Measurements from ENCODE around the gene FRMD4A. TPM values are rescaled to one million over a fixed set of nuclear protein-coding genes. Genes with fewer than 3 reads are reported as not detected.

Gene FRMD4A
- total RNA-seq, 1 experiment from 2014 or later: 7.0 TPM

- no peaks in the 10 kb centered on the region for H3K4me1 Mint-ChIP-seq (ENCODE audit: low read depth, unreplicated experiment)
- BruUV-seq (replicated peaks): no TSS peak
- H3K27me3 Mint-ChIP-seq (ENCODE audit: unreplicated experiment): peaks cover 40% of the 10 kb centered on the region
- H3K36me3 Mint-ChIP-seq (ENCODE audit: insufficient read depth, unreplicated experiment): no peaks in the 10 kb centered on the region
- no peak overlapping the region for H3K27ac Mint-ChIP-seq (ENCODE audit: unreplicated experiment)
- peaks cover 3% of the 10 kb centered on the region for H3K9me3 Mint-ChIP-seq (ENCODE audit: low read depth, unreplicated experiment)
- no peak for DNase-seq
- TF ChIP-seq CTCF (IDR thresholded peaks at IDR 0.05; ENCODE audit: unreplicated experiment): no peak
- CTCF ChIA-PET: no interaction called here
- no peak overlapping the region for H3K4me3 Mint-ChIP-seq (ENCODE audit: low read depth, unreplicated experiment)
- intact Hi-C loops (cut with micrococcal nuclease; ENCODE audit: unreplicated experiment): no loop called here
Measured at GRCh38 chr10:13842117-13842516, 488.6 kb downstream of the FRMD4A start.

DNA sequence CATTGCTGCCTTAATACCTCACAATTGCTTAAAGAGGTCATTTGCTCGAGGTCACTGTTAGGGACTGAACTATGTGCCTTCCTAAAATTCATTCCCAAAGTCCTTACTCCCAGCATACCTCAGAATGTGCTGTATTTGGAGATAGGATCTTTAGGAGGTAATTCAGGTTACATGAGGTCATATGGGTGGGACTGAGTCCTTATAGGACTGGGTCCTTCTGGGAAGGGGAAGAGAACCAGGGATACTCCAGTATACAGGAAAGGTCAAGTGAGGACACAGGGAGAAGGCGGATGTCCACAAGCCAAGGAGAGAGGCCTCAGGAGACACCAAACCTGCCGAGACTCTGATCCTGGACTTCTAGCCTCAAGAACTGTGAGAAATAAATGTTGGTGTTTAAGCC is 490.7 kb downstream of the FRMD4A start:
- Mint-ChIP-seq H3K27me3 (ENCODE audit: unreplicated experiment) (peaks cover 32% of the 10 kb centered on the region), H3K9me3 (ENCODE audit: low read depth, unreplicated experiment) (peaks cover 3% of the 10 kb centered on the region), H3K27ac (ENCODE audit: unreplicated experiment) (no peak overlapping the region), H3K4me1 (ENCODE audit: low read depth, unreplicated experiment) (no peaks in the 10 kb centered on the region), H3K4me3 (ENCODE audit: low read depth, unreplicated experiment) (no peak overlapping the region), H3K36me3 (ENCODE audit: insufficient read depth, unreplicated experiment) (no peaks in the 10 kb centered on the region)
- CTCF ChIA-PET: no interaction called here
- TF ChIP-seq CTCF (IDR thresholded peaks at IDR 0.05; ENCODE audit: unreplicated experiment): no peak
- BruUV-seq (replicated peaks): no TSS peak
- DNase-seq: no peak
- intact Hi-C loops (cut with micrococcal nuclease; ENCODE audit: unreplicated experiment): no loop called here

DNA sequence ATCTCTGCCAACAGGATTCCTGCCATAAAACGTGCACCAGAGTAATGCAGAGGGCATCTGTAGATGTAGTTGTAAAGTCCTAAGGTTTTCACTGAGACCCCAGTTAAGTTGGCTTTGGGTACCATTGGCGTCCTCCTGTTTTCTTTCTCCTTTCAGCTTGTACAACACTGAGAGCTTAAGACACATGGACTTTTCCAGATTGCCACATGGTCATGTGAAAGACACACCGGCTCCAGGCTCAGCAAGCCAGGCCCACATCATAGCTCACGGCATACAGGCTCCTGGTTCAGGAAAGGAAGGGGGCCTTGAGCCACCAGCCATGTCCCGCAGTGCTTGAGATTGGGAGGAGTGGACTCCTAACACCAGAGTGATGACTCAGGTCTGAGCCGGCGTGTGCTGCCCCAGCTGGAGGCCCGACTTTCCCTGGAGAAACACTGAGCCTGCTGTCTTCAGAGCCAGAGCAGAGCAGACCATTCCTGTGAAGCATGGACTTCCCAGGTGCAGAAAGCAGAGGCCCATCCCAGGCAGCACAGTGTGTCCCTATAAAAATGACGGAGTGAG is 491.2 kb downstream of the FRMD4A start:
- Mint-ChIP-seq H3K36me3 (ENCODE audit: insufficient read depth, unreplicated experiment) (no peaks in the 10 kb centered on the region), H3K9me3 (ENCODE audit: low read depth, unreplicated experiment) (peaks cover 3% of the 10 kb centered on the region), H3K4me1 (ENCODE audit: low read depth, unreplicated experiment) (no peaks in the 10 kb centered on the region), H3K27me3 (ENCODE audit: unreplicated experiment) (peaks cover 34% of the 10 kb centered on the region), H3K27ac (ENCODE audit: unreplicated experiment) (no peak overlapping the region), H3K4me3 (ENCODE audit: low read depth, unreplicated experiment) (no peak overlapping the region)
- BruUV-seq (replicated peaks): no TSS peak
- intact Hi-C loops (cut with micrococcal nuclease; ENCODE audit: unreplicated experiment): no loop called here
- DNase-seq: no peak
- TF ChIP-seq CTCF (IDR thresholded peaks at IDR 0.05; ENCODE audit: unreplicated experiment): no peak
- CTCF ChIA-PET: no interaction called here

GRCh38 chr10:13839030-13839429 is 491.7 kb downstream of the FRMD4A start:
- Mint-ChIP-seq H3K9me3 (ENCODE audit: low read depth, unreplicated experiment) (peaks cover 3% of the 10 kb centered on the region), H3K36me3 (ENCODE audit: insufficient read depth, unreplicated experiment) (no peaks in the 10 kb centered on the region), H3K27ac (ENCODE audit: unreplicated experiment) (no peak overlapping the region), H3K4me3 (ENCODE audit: low read depth, unreplicated experiment) (no peak overlapping the region), H3K4me1 (ENCODE audit: low read depth, unreplicated experiment) (no peaks in the 10 kb centered on the region), H3K27me3 (ENCODE audit: unreplicated experiment) (peaks cover 34% of the 10 kb centered on the region)
- CTCF ChIA-PET: interaction anchor here (0.7 kb wide), 1 partner anchor 76 kb away, joined by 5 read pairs; no protein-coding TSS in a partner anchor
- TF ChIP-seq CTCF (IDR thresholded peaks at IDR 0.05; ENCODE audit: unreplicated experiment): no peak
- intact Hi-C loops (cut with micrococcal nuclease; ENCODE audit: unreplicated experiment): no loop called here
- no TSS peak for BruUV-seq (replicated peaks)
- no peak for DNase-seq
